IgD-negative memory B cell (primary cell): ENCODE data around the gene SLC46A2. TPM values are rescaled to one million over a fixed set of nuclear protein-coding genes. Genes with fewer than 3 reads are reported as not detected.
A peak's percentile ranks its signal among the peaks of the same experiment; 100 is the strongest.

ENCODE experiments used
- H3K27ac Mint-ChIP-seq, 3 donors: one replicate each; pipeline ENCODE4 v1.8.0; 2020 to 2022; ENCODE audit warnings: mild to moderate bottlenecking in 3 of 3, mixed read lengths in 3 of 3, moderate library complexity in 1 of 3
- H3K27me3 Mint-ChIP-seq: one replicate; pipeline ENCODE4 v1.8.0; 2021; ENCODE audit warnings: mixed read lengths
- H3K36me3 Mint-ChIP-seq: one replicate; pipeline ENCODE4 v1.8.0; 2020; ENCODE audit warnings: mild to moderate bottlenecking, mixed read lengths
- H3K4me1 Mint-ChIP-seq, 3 donors: one replicate each; pipeline ENCODE4 v1.8.0; 2020 to 2022; ENCODE audit warnings: mixed read lengths in 3 of 3, mild to moderate bottlenecking in 1 of 3
- H3K4me3 Mint-ChIP-seq, 4 donors: one replicate each; pipeline ENCODE4 v1.8.0; 2020 to 2022; ENCODE audit warnings: mild to moderate bottlenecking in 4 of 4, mixed read lengths in 4 of 4, moderate library complexity in 3 of 4
- H3K9me3 Mint-ChIP-seq, 3 donors: one replicate each; pipeline ENCODE4 v1.8.0; 2020 to 2021; ENCODE audit warnings: mixed read lengths in 3 of 3, mild to moderate bottlenecking in 1 of 3
- polyA plus RNA-seq: library from polyadenylated mRNA; unstranded; fragments of 300-500 nt; fragmentation: Illumina TruSeq; gene quantifications from one replicate; pipeline ENCODE4 v1.2.3, GENCODE V29; 2021

SLC46A2 gene
- polyA plus RNA-seq, 1 donor from 2014 or later, result not detected

DNA sequence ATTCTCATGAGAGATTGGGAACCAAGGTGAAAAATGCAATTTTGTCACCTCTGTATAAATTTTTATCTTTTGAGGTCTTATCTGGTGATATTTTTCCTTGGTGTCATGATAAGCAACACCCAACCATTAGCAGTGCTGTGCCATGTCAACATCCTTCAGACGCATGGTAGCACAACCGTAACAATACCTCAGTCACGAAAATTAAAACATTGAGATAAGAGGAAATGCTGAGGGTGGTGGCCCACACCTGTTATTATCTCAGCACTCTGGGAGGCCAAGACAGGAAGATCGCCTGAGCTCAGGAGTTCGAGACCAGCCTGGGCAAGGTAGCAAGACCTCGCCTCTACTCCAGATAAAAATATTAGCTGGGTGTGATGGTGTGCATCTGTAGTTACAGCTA, 32.7 kb downstream of the SLC46A2 start:
- H3K27me3 Mint-ChIP-seq, result no peaks in the 10 kb centered on the region
- H3K4me3 Mint-ChIP-seq, result no peak overlapping the region
- peak overlapping the region in 2 of 3 donors; percentile 28 to 46 for H3K27ac Mint-ChIP-seq
- no peaks in the 10 kb centered on the region for H3K9me3 Mint-ChIP-seq
- H3K36me3 Mint-ChIP-seq, result peaks cover 4% of the 10 kb centered on the region
- peaks cover 14 to 25% (median 17%) of the 10 kb centered on the region in 3 donors for H3K4me1 Mint-ChIP-seq

GRCh38 chr9:112856843-112857242, 33.8 kb downstream of the SLC46A2 start:
- H3K27me3 Mint-ChIP-seq, result no peaks in the 10 kb centered on the region
- peaks cover 9% of the 10 kb centered on the region for H3K36me3 Mint-ChIP-seq
- H3K9me3 Mint-ChIP-seq, result no peaks in the 10 kb centered on the region
- no peak overlapping the region for H3K4me3 Mint-ChIP-seq
- H3K27ac Mint-ChIP-seq, result no peak overlapping the region
- peaks cover 13 to 20% (median 15%) of the 10 kb centered on the region in 3 donors for H3K4me1 Mint-ChIP-seq

GRCh38 chr9:112856200-112856599, 34.5 kb downstream of the SLC46A2 start:
- H3K36me3 Mint-ChIP-seq, result peaks cover 12% of the 10 kb centered on the region
- no peaks in the 10 kb centered on the region for H3K27me3 Mint-ChIP-seq
- no peaks in the 10 kb centered on the region for H3K9me3 Mint-ChIP-seq
- H3K27ac Mint-ChIP-seq, result no peak overlapping the region
- H3K4me3 Mint-ChIP-seq, result no peak overlapping the region
- peaks cover 13 to 17% (median 15%) of the 10 kb centered on the region in 3 donors for H3K4me1 Mint-ChIP-seq

DNA sequence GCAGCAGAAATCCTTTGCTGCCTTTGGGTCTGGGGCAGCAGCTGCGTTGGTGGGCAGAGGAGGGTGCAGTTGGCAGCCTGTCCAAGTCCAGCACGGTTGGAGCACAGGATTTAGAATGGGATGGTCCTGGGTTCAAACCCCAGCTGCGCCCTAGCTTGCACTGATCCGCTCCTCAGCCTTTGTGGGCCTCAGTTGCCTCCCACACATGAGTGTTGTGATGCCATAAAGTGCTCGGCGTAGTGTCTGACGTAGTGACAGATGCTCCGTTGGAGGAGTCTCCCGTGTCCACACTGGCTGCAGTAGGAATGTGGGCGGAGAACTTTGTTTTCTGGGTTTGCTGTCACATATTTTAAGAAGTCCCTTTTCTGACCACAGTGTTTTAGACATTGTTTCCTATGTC, 36.0 kb downstream of the SLC46A2 start:
- no peak overlapping the region for H3K4me3 Mint-ChIP-seq
- peaks cover 14% of the 10 kb centered on the region for H3K36me3 Mint-ChIP-seq
- H3K4me1 Mint-ChIP-seq, result peaks cover 13 to 15% (median 13%) of the 10 kb centered on the region in 3 donors
- no peak overlapping the region for H3K27ac Mint-ChIP-seq
- H3K27me3 Mint-ChIP-seq, result no peaks in the 10 kb centered on the region
- H3K9me3 Mint-ChIP-seq, result no peaks in the 10 kb centered on the region

- Mint-ChIP-seq H3K4me3 (no peak overlapping the region), H3K27ac (no peak overlapping the region), H3K36me3 (peaks cover 14% of the 10 kb centered on the region), H3K27me3 (no peaks in the 10 kb centered on the region), H3K4me1 (peaks cover 11 to 13% (median 12%) of the 10 kb centered on the region in 3 donors), H3K9me3 (no peaks in the 10 kb centered on the region)
Observed at GRCh38 chr9:112853882-112854585, 36.6 kb downstream of the SLC46A2 start.

DNA sequence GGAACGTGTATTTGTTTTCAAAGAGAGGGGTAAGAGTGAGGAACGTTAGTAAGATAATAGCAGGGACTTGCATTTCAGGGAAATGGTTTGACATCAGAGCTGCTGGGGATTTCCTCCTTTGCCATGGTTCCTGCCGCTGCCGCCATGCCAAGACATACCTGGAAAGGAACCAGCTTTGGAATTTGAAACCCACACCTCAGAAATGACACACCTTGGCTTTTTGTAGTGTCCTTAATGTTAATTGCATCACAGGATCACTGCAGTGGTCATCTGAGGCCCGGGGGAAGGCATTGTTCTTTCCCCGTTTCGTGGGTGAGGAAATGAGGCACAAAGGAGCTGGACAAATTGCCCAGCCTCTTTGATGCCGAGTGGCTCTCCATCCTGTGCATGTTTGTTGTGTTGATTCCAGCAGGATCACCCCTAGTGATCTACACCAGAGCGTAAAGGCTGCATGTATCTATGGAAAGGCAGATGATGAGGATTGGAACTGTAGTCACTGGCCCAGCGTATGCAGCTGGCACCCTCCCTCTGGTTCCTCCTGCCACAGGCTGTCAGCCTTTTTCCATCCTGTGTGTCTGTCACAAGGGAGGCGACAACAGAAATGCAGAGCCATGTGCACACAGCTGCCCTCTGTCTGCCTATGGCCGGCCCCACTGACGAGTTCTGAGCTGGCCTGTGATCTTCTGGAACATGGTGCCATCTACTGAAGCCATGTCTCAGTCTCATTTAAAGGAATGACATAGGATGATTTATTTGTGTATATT, 37.8 kb downstream of the SLC46A2 start:
- Mint-ChIP-seq H3K27me3 (no peaks in the 10 kb centered on the region), H3K27ac (no peak overlapping the region), H3K36me3 (peaks cover 16% of the 10 kb centered on the region), H3K4me1 (peaks cover 1 to 4% (median 3%) of the 10 kb centered on the region in 3 donors), H3K9me3 (no peaks in the 10 kb centered on the region), H3K4me3 (no peak overlapping the region)

DNA sequence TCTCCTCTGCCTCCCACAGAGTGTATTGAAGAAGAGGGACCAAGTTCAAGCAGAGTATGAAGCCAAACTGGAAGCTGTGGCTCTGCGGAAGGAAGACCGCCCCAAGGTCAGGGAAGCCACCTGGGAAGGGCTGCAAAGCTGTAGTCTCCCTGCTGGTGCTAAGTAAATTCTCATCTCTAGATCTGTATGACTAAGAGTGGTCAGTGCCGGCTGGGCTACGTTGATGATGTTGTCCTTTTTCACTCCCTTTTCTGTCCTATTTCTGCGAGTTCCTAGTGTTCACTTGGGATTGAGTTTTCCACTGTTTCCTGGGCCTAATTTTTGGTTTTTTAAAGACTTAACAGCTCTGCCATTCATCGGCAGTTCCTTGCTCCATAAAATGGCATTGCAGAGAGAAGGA, 39.8 kb downstream of the SLC46A2 start:
- Mint-ChIP-seq H3K27ac (no peak overlapping the region), H3K4me3 (no peak overlapping the region), H3K36me3 (peaks cover 16% of the 10 kb centered on the region), H3K4me1 (no peaks in the 10 kb centered on the region), H3K9me3 (no peaks in the 10 kb centered on the region), H3K27me3 (no peaks in the 10 kb centered on the region)

GRCh38 chr9:112849363-112849922, 41.2 kb downstream of the SLC46A2 start:
- no peaks in the 10 kb centered on the region for H3K9me3 Mint-ChIP-seq
- H3K36me3 Mint-ChIP-seq, result peaks cover 16% of the 10 kb centered on the region
- no peak overlapping the region for H3K4me3 Mint-ChIP-seq
- H3K27ac Mint-ChIP-seq, result no peak overlapping the region
- H3K27me3 Mint-ChIP-seq, result no peaks in the 10 kb centered on the region
- peaks cover 0 to 4% (median 2%) of the 10 kb centered on the region in 3 donors for H3K4me1 Mint-ChIP-seq

DNA sequence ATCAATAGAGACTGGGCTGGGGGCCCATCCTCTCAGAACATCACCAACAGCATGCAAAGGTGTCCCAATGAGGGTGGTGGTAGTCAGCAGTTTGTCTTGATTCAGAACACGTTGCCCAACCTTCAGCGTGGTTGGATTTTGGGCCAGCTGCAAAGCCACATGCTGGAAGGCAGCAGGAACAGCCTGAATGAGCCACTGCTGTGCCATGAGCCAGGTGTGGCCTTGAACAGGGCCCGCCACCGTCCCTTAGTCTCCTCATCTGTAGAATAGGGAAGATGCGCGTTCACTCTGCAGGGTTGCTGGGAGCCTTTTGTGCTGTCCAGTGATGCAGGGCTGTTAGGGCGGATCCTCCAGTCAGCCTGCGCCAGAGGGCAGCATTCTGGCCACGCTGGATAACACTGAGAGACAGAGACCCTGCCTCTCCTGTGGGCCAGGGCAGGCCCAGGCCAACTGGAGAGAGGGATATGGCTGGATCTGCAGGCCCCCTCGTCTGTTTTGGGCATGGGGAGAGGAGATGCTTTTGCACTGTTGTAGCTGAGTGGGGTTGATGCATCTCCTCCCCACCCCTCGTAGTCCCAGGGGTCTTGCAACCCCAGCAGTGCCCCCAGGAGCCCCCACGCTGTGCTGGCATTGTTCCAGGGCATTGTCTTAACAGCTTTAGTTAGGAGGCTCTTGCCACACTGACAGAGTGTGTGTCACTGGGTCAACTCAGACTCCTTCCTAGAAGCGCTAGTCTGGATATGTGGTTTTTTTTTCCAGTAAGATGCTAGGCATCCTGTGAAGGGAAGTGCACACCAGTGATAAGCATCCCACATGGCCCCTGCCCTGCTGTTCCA, 42.1 kb downstream of the SLC46A2 start:
- H3K36me3 Mint-ChIP-seq, result peaks cover 19% of the 10 kb centered on the region
- H3K4me3 Mint-ChIP-seq, result no peak overlapping the region
- H3K4me1 Mint-ChIP-seq, result peaks cover 0 to 4% (median 2%) of the 10 kb centered on the region in 3 donors
- no peaks in the 10 kb centered on the region for H3K27me3 Mint-ChIP-seq
- H3K27ac Mint-ChIP-seq, result no peak overlapping the region
- H3K9me3 Mint-ChIP-seq, result no peaks in the 10 kb centered on the region

DNA sequence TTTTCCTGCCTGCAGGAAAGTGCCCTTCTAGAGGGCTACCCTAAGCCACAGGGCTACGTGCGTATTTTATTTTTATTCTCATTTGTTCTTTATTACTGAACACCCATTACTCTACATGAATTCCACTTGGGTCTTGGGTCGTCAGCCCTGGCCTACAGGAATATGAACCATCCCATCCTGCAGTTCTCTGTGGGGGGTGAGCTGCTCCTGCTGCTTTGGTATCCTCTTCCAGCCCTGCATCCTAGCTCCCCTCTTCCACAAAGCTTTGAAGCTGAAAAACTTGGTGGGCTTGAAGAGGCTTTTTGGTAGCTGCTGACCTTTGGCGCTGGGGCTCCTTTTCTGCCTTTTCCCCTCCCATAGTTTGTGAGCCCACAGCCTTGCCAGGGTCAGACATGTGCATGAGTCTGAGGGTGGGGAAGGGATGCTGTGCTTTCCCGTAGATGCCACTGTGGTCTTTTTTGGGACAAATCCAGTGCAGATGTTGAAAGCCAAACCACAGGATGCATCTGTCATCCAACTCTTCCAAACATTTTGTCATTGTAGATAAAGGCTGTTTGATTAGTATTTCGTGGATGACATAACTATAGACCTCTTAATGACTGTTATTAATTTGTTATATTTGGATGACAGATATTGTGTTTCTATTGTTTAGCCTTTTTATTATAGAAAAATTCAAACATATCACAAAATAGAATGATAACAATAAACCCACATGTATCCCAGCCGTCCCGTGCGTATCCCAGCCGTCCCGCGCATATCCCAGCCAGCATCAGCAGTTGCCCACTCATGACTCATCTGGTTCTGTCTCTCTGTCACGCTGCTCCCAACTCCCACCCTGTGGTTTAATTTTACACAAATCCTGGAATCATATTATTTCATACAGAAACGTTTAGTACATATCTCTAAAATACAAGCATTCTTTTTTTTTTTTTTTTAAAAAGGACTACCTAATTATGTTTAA, 43.9 kb downstream of the SLC46A2 start:
- Mint-ChIP-seq H3K9me3 (no peaks in the 10 kb centered on the region), H3K4me3 (no peak overlapping the region), H3K4me1 (peaks cover 0 to 4% (median 2%) of the 10 kb centered on the region in 3 donors), H3K36me3 (peaks cover 14% of the 10 kb centered on the region), H3K27ac (no peak overlapping the region), H3K27me3 (no peaks in the 10 kb centered on the region)

- Mint-ChIP-seq H3K4me3 (peak overlapping the region in 1 of 4 donors; percentile 28), H3K27me3 (no peaks in the 10 kb centered on the region), H3K9me3 (no peaks in the 10 kb centered on the region), H3K27ac (peak overlapping the region in 1 of 3 donors; percentile 8), H3K4me1 (peaks cover 3 to 5% (median 4%) of the 10 kb centered on the region in 3 donors), H3K36me3 (peaks cover 10% of the 10 kb centered on the region)
Observed at GRCh38 chr9:112844771-112845542, 45.7 kb downstream of the SLC46A2 start.

- H3K27ac Mint-ChIP-seq, result no peak overlapping the region
- no peak overlapping the region for H3K4me3 Mint-ChIP-seq
- H3K36me3 Mint-ChIP-seq, result peaks cover 10% of the 10 kb centered on the region
- no peaks in the 10 kb centered on the region for H3K9me3 Mint-ChIP-seq
- H3K27me3 Mint-ChIP-seq, result no peaks in the 10 kb centered on the region
- peaks cover 3 to 12% (median 8%) of the 10 kb centered on the region in 3 donors for H3K4me1 Mint-ChIP-seq
Observed at GRCh38 chr9:112842555-112842954, 48.1 kb downstream of the SLC46A2 start.

GRCh38 chr9:112841261-112841660, 49.4 kb downstream of the SLC46A2 start:
- peaks cover 10% of the 10 kb centered on the region for H3K36me3 Mint-ChIP-seq
- no peak overlapping the region for H3K4me3 Mint-ChIP-seq
- no peak overlapping the region for H3K27ac Mint-ChIP-seq
- peaks cover 3 to 12% (median 8%) of the 10 kb centered on the region in 3 donors for H3K4me1 Mint-ChIP-seq
- H3K27me3 Mint-ChIP-seq, result no peaks in the 10 kb centered on the region
- no peaks in the 10 kb centered on the region for H3K9me3 Mint-ChIP-seq
